ENCODE measurements around the gene CBLN1. TPM values are rescaled to one million over a fixed set of nuclear protein-coding genes. Genes with fewer than 3 reads are reported as not detected.

CBLN1 gene
- total and polyA plus RNA-seq, 2 of the 4 experiments (the other 2 are of a cell fraction), result not detected

DNA sequence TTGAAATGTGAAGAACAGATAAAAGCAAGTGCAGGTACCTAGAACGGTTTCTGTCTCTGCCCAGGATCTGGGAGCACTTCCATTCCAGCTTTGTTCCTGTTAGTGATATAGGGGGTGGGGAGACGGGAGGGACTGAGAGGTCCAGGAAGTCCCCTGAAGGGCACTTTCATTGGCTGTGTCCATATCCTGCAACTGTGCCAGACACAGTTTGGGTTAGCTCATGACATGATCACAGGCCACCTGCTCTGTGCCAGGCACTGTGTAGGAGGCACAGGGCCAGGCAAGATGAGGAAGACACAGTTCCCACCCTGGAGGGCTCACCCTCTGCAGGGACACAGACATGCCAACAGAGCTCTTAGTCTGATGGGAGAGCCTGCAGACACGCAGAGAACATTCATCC is 7.9 kb downstream of the CBLN1 start:
- no TSS peak for BruUV-seq (replicated peaks)
- H3K9me3 ChIP-seq (ENCODE audit: control insufficient read depth, insufficient read depth, low read length), result no peaks in the 10 kb centered on the region
- no peak overlapping the region for H2BK15ac ChIP-seq (ENCODE audit: low read depth, low read length)
- no peak overlapping the region for H2BK20ac ChIP-seq (ENCODE audit: low read depth, low read length)
- H3K4me3 ChIP-seq (ENCODE audit: insufficient read depth, low read depth, low read length), result no peak overlapping the region
- H2BK5ac ChIP-seq (ENCODE audit: low read depth, low read length, poor library complexity, severe bottlenecking), result no peak overlapping the region
- H3K9ac ChIP-seq (ENCODE audit: low read depth, low read length), result no peak overlapping the region
- no peak overlapping the region for H2AK9ac ChIP-seq (replicated peaks; ENCODE audit: low read depth, low read length, poor library complexity)
- no peak overlapping the region for H4K91ac ChIP-seq (ENCODE audit: insufficient read depth, low read depth, low read length)
- no CpG with 5 or more reads among the region's 3 CpGs for WGBS, 2 experiments (ENCODE audit: extremely low coverage in 2 of 2, insufficient read length in 1 of 2)
- H3K9me1 ChIP-seq (ENCODE audit: insufficient read depth, low read length), result no peaks in the 10 kb centered on the region
- dilution Hi-C loops (cut with HindIII; ENCODE audit: low sequenced_read_pairs, unreplicated experiment), result no loop called here
- DNase-seq (no peak), ATAC-seq (ENCODE audit: low read depth) (no peak)
- no peaks in the 10 kb centered on the region for H3K36me3 ChIP-seq (ENCODE audit: control insufficient read depth, insufficient read depth, low read length)
- H3K23ac ChIP-seq (ENCODE audit: low read depth, low read length), result no peak overlapping the region
- ChIA-PET CTCF (no interaction called here), POLR2A (ENCODE audit: unreplicated experiment) (no interaction called here)
- no peak overlapping the region for H4K8ac ChIP-seq (ENCODE audit: low read depth in 2 of 2, low read length in 2 of 2)
- no peak overlapping the region for H3K4me2 ChIP-seq (ENCODE audit: low read depth, low read length)
- no peak overlapping the region for H2AFZ ChIP-seq (replicated peaks; ENCODE audit: low read length, poor library complexity)
- H3K27me3 ChIP-seq (ENCODE audit: control insufficient read depth, insufficient read depth, low read length), result peaks cover 33% of the 10 kb centered on the region
- TF ChIP-seq, protein P1, sequence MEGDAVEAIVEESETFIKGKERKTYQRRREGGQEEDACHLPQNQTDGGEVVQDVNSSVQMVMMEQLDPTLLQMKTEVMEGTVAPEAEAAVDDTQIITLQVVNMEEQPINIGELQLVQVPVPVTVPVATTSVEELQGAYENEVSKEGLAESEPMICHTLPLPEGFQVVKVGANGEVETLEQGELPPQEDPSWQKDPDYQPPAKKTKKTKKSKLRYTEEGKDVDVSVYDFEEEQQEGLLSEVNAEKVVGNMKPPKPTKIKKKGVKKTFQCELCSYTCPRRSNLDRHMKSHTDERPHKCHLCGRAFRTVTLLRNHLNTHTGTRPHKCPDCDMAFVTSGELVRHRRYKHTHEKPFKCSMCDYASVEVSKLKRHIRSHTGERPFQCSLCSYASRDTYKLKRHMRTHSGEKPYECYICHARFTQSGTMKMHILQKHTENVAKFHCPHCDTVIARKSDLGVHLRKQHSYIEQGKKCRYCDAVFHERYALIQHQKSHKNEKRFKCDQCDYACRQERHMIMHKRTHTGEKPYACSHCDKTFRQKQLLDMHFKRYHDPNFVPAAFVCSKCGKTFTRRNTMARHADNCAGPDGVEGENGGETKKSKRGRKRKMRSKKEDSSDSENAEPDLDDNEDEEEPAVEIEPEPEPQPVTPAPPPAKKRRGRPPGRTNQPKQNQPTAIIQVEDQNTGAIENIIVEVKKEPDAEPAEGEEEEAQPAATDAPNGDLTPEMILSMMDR (conservative IDR thresholded peaks at IDR 0.05; ENCODE audit: low read depth, low read length), result no peak
- TF ChIP-seq MXI1 (IDR thresholded peaks at IDR 0.05; ENCODE audit: borderline replicate concordance, low read depth, low read length) (no peak), POLR2A (IDR thresholded peaks at IDR 0.05; ENCODE audit: low read depth, low read length) (no peak), FOS (IDR thresholded peaks at IDR 0.05; ENCODE audit: low read depth, low read length) (no peak), RAD21 (IDR thresholded peaks at IDR 0.05; ENCODE audit: low read length) (no peak), USF2 (IDR thresholded peaks at IDR 0.05; ENCODE audit: low read depth, low read length) (no peak), MAZ (IDR thresholded peaks at IDR 0.05; ENCODE audit: borderline replicate concordance, low read depth, low read length) (no peak), RFX5 (IDR thresholded peaks at IDR 0.05; ENCODE audit: low read depth, low read length) (no peak), MAFK (IDR thresholded peaks at IDR 0.05; ENCODE audit: low read depth, low read length) (no peak), NFE2L2 (IDR thresholded peaks at IDR 0.05; ENCODE audit: low read depth, low read length) (no peak), CHD1 (IDR thresholded peaks at IDR 0.05; ENCODE audit: low read depth, low read length) (no peak), CEBPB (IDR thresholded peaks at IDR 0.05; ENCODE audit: low read depth, low read length) (no peak), RCOR1 (IDR thresholded peaks at IDR 0.05; ENCODE audit: insufficient replicate concordance, low read length) (no peak)
- no peak overlapping the region for H4K5ac ChIP-seq (ENCODE audit: low read depth, low read length)
- no peaks in the 10 kb centered on the region; the same call in 1 of the 2 replicates for H4K20me1 ChIP-seq (ENCODE audit: insufficient read depth, low read length)
- H3K4me1 ChIP-seq (ENCODE audit: control insufficient read depth, insufficient read depth, low read length), result no peaks in the 10 kb centered on the region
- H3K14ac ChIP-seq (replicated peaks; ENCODE audit: low read depth, low read length), result no peak overlapping the region
- no peak overlapping the region for H2AK5ac ChIP-seq (ENCODE audit: low read depth, low read length)
- in situ Hi-C loops (cut with MboI; ENCODE audit: low sequenced_read_pairs), result no loop called here
- no peak overlapping the region for H3K4ac ChIP-seq (ENCODE audit: low read depth, low read length)
- no peak overlapping the region for H2BK120ac ChIP-seq (ENCODE audit: low read depth, low read length)
- no peak overlapping the region for H3K56ac ChIP-seq (ENCODE audit: extremely low read depth, insufficient read depth, low read length)
- H3K18ac ChIP-seq (ENCODE audit: low read depth, low read length), result no peak overlapping the region
- no peak overlapping the region for H3K27ac ChIP-seq (ENCODE audit: insufficient read depth, low read length)
- intact Hi-C loops (cut with micrococcal nuclease), result no loop called here
- H3K79me1 ChIP-seq (ENCODE audit: low read depth in 1 of 2, low read length in 2 of 2), result no peaks in the 10 kb centered on the region
